HepG2 (cell line): Measurements from ENCODE around the gene TMEM107. TPM values are rescaled to one million over a fixed set of nuclear protein-coding genes. Genes with fewer than 3 reads are reported as not detected.
A peak's percentile ranks its signal among the peaks of the same experiment; 100 is the strongest.

Source experiments
- ATF4 ChIP-seq, 2 experiments: fragments of 450-650 bp in 1 of 2; sonication (generic) in 1 of 2; formaldehyde crosslinking; IDR thresholded peaks; 2 replicates each; pipeline versions ENCODE4 v1.5.0 to v1.8.0; 2020 to 2022; ENCODE audit warnings: mild to moderate bottlenecking in 1 of 2, missing genetic modification reagents in 1 of 2
- CHD2 ChIP-seq: IDR thresholded peaks from 2 replicates; pipeline ENCODE4 v1.6.1; 2011; ENCODE audit warnings: low read depth, low read length, improper control_type of control experiment
- GTF3A ChIP-seq: sonication (generic); formaldehyde crosslinking; conservative IDR thresholded peaks from 2 replicates; pipeline ENCODE4 v1.4.0; 2020; ENCODE audit warnings: mild to moderate bottlenecking, missing genetic modification reagents
- HES4 ChIP-seq: sonication (generic); formaldehyde crosslinking; IDR thresholded peaks from 2 replicates; pipeline ENCODE4 v1.9.0; 2021; ENCODE audit warnings: mild to moderate bottlenecking, missing genetic modification reagents, borderline replicate concordance
- HOXA5 ChIP-seq: sonication (generic); formaldehyde crosslinking; IDR thresholded peaks from 2 replicates; pipeline ENCODE4 v1.4.0; 2020; ENCODE audit warnings: missing genetic modification reagents
- KDM4B ChIP-seq: sonication (generic); formaldehyde crosslinking; IDR thresholded peaks from 2 replicates; pipeline ENCODE4 v1.4.0; 2020; ENCODE audit warnings: missing genetic modification reagents
- MIER3 ChIP-seq: IDR thresholded peaks from 2 replicates; pipeline ENCODE4 v1.6.1; 2016; ENCODE audit warnings: missing compliant biosample characterization, borderline replicate concordance
- NFATC3 ChIP-seq: sonication (generic); formaldehyde crosslinking; IDR thresholded peaks from 2 replicates; pipeline ENCODE4 v1.5.1; 2020; ENCODE audit warnings: mild to moderate bottlenecking, missing genetic modification reagents
- PTBP1 ChIP-seq: fragments of 200-400 bp; formaldehyde crosslinking; IDR thresholded peaks from 2 replicates; pipeline ENCODE4 v1.6.1; 2018; ENCODE audit warnings: low read length, low read depth; ENCODE audit not compliant: poor library complexity, severe bottlenecking
- ZBTB25 ChIP-seq: IDR thresholded peaks from 2 replicates; pipeline ENCODE4 v1.6.1; 2018; ENCODE audit warnings: missing genetic modification reagents
- ZBTB7A ChIP-seq: sonication (generic); formaldehyde crosslinking; IDR thresholded peaks from 2 replicates; pipeline ENCODE4 v1.8.0; 2022; ENCODE audit warnings: mild to moderate bottlenecking, missing genetic modification reagents
- ZNF235 ChIP-seq: sonication (generic); formaldehyde crosslinking; IDR thresholded peaks from 2 replicates; pipeline ENCODE4 v1.8.1; 2023; ENCODE audit warnings: mild to moderate bottlenecking, missing genetic modification reagents, borderline replicate concordance
- ZNF253 ChIP-seq: sonication (generic); formaldehyde crosslinking; IDR thresholded peaks from 2 replicates; pipeline ENCODE4 v1.8.0; 2022; ENCODE audit warnings: mild to moderate bottlenecking, missing genetic modification reagents, borderline replicate concordance
- ZNF296 ChIP-seq: sonication (generic); formaldehyde crosslinking; conservative IDR thresholded peaks from 2 replicates; pipeline ENCODE4 v1.5.0; 2020; ENCODE audit warnings: mild to moderate bottlenecking, missing genetic modification reagents
- ZNF30 ChIP-seq: sonication (generic); formaldehyde crosslinking; IDR thresholded peaks from 2 replicates; pipeline ENCODE4 v1.5.0; 2020; ENCODE audit warnings: mild to moderate bottlenecking, missing genetic modification reagents
- ZNF484 ChIP-seq: sonication (generic); formaldehyde crosslinking; IDR thresholded peaks from 2 replicates; pipeline ENCODE4 v1.5.1; 2020; ENCODE audit warnings: mild to moderate bottlenecking, low read depth, missing genetic modification reagents, borderline replicate concordance
- ZNF557 ChIP-seq: sonication (generic); formaldehyde crosslinking; IDR thresholded peaks from 2 replicates; pipeline ENCODE4 v1.4.0; 2020; ENCODE audit warnings: missing genetic modification reagents
- ZNF629 ChIP-seq: sonication (generic); formaldehyde crosslinking; conservative IDR thresholded peaks from 2 replicates; pipeline ENCODE4 v1.5.0; 2020; ENCODE audit warnings: missing genetic modification reagents
- ZNF709 ChIP-seq: sonication (generic); formaldehyde crosslinking; IDR thresholded peaks from 2 replicates; pipeline ENCODE4 v1.5.0; 2020; ENCODE audit warnings: mild to moderate bottlenecking, missing genetic modification reagents
- ZNF850 ChIP-seq: sonication (generic); formaldehyde crosslinking; conservative IDR thresholded peaks from 2 replicates; pipeline ENCODE4 v1.9.0; 2021; ENCODE audit warnings: mild to moderate bottlenecking, missing genetic modification reagents
- ZNF879 ChIP-seq: sonication (generic); formaldehyde crosslinking; IDR thresholded peaks from 2 replicates; pipeline ENCODE4 v1.8.1; 2023; ENCODE audit warnings: missing genetic modification reagents
- ZSCAN12 ChIP-seq: sonication (generic); formaldehyde crosslinking; IDR thresholded peaks from 2 replicates; pipeline ENCODE4 v1.9.0; 2021; ENCODE audit warnings: mild to moderate bottlenecking, missing genetic modification reagents
- polyA plus RNA-seq, 8 experiments: library from polyadenylated mRNA; depleted of rRNA in 3 of 8; stranded (reverse) in 7 of 8; unstranded in 1 of 8; fragments of >200 nt; fragmentation: Illumina TruSeq in 4 of 8; extraction: Trizol in 4 of 8; gene quantifications; 2 replicates each; pipeline versions ENCODE4 v1.2.1 to v1.2.3, GENCODE V29; 2011 to 2016; ENCODE audit warnings: low read depth in 4 of 8, missing spikeins in 1 of 8, mixed read lengths in 1 of 8; ENCODE audit not compliant: insufficient read depth in 1 of 8
- total RNA-seq, 5 experiments: library from RNA; depleted of rRNA; stranded (reverse); fragments of >200 nt; fragmentation: Illumina TruSeq; extraction: Trizol; gene quantifications; 2 replicates each; pipeline ENCODE4 v1.2.3, GENCODE V29; 2016; ENCODE audit warnings: low read depth in 1 of 5
- TF ChIP-seq, protein P1 (sequence below): sonication (generic); formaldehyde crosslinking; IDR thresholded peaks from 2 replicates; pipeline ENCODE4 v1.4.0; 2020; ENCODE audit warnings: missing genetic modification reagents; ENCODE audit errors: not compliant biosample characterization
- TF ChIP-seq, protein P2 (sequence below), 2 experiments: IDR thresholded peaks; 2 replicates each; pipeline ENCODE4 v1.6.1; 2011 to 2012; ENCODE audit warnings: low read length in 2 of 2, borderline replicate concordance in 1 of 2, low read depth in 1 of 2, mild to moderate bottlenecking in 1 of 2, moderate library complexity in 1 of 2

Gene TMEM107
- total and polyA plus RNA-seq, 2 of the 13 experiments (the other 11 are each of a cell fraction or from before 2014, with no cell fraction given) = 7.2 to 15.3 TPM

- TF ChIP-seq, protein P1, sequence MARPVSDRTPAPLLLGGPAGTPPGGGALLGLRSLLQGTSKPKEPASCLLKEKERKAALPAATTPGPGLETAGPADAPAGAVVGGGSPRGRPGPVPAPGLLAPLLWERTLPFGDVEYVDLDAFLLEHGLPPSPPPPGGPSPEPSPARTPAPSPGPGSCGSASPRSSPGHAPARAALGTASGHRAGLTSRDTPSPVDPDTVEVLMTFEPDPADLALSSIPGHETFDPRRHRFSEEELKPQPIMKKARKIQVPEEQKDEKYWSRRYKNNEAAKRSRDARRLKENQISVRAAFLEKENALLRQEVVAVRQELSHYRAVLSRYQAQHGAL = no peak
- TF ChIP-seq ZNF484 (CRISPR knock-in tag) (no peak), ZNF253 (CRISPR knock-in tag) (no peak), PTBP1 (no peak), ZNF709 (CRISPR knock-in tag) (no peak; the same call in 1 of the 2 replicates), ZNF629 (CRISPR knock-in tag) (peak; percentile 12; the same call in 1 of the 2 replicates), ZNF235 (CRISPR knock-in tag) (no peak), ZBTB7A (CRISPR knock-in tag) (no peak), ZNF296 (no peak), ATF4 (CRISPR knock-in tag; IDR thresholded peaks at IDR 0.05) (no peak; a peak in 1 of 4 replicates), HOXA5 (CRISPR knock-in tag) (peak; percentile 53; the same call in 1 of the 2 replicates), KDM4B (CRISPR knock-in tag) (0 out of 2 replicates have a peak, but pooled peaks have one; percentile 41), ZNF30 (CRISPR knock-in tag) (no peak), GTF3A (CRISPR knock-in tag) (no peak), ZNF850 (CRISPR knock-in tag) (no peak), NFATC3 (CRISPR knock-in tag) (no peak), CHD2 (no peak), ZNF557 (CRISPR knock-in tag) (no peak), ZSCAN12 (CRISPR knock-in tag) (no peak), ZBTB25 (CRISPR knock-in tag) (peak; percentile 89; the same call in 1 of the 2 replicates), MIER3 (CRISPR knock-in tag) (no peak), ZNF879 (CRISPR knock-in tag) (no peak; the same call in 1 of the 2 replicates), HES4 (CRISPR knock-in tag) (no peak)
- TF ChIP-seq, protein P2, sequence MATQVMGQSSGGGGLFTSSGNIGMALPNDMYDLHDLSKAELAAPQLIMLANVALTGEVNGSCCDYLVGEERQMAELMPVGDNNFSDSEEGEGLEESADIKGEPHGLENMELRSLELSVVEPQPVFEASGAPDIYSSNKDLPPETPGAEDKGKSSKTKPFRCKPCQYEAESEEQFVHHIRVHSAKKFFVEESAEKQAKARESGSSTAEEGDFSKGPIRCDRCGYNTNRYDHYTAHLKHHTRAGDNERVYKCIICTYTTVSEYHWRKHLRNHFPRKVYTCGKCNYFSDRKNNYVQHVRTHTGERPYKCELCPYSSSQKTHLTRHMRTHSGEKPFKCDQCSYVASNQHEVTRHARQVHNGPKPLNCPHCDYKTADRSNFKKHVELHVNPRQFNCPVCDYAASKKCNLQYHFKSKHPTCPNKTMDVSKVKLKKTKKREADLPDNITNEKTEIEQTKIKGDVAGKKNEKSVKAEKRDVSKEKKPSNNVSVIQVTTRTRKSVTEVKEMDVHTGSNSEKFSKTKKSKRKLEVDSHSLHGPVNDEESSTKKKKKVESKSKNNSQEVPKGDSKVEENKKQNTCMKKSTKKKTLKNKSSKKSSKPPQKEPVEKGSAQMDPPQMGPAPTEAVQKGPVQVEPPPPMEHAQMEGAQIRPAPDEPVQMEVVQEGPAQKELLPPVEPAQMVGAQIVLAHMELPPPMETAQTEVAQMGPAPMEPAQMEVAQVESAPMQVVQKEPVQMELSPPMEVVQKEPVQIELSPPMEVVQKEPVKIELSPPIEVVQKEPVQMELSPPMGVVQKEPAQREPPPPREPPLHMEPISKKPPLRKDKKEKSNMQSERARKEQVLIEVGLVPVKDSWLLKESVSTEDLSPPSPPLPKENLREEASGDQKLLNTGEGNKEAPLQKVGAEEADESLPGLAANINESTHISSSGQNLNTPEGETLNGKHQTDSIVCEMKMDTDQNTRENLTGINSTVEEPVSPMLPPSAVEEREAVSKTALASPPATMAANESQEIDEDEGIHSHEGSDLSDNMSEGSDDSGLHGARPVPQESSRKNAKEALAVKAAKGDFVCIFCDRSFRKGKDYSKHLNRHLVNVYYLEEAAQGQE (IDR thresholded peaks at IDR 0.05; ENCODE audit: borderline replicate concordance in 1 of 2, low read depth in 1 of 2, low read length in 2 of 2) = peak in 1 of 2 experiments; percentile 9; a peak in 1 of 4 replicates
Measured at GRCh38 chr17:8187517-8188262, 11.5 kb upstream of the TMEM107 start (continued).
